Tibial artery (tissue), 4 donors: ENCODE data around the gene PMPCB.

Experiments used
- DNase-seq, 2 donors: peaks; one replicate each; pipeline ENCODE4 v3.0.0-alpha.2; 2019
- H3K27ac ChIP-seq, 2 donors: fragments of 200-600 bp; sonication (generic) in 1 of 2; 1 replicate in 1 of 2; 2 replicates in 1 of 2; pipeline ENCODE4 v1.5.1; 2018 to 2019; ENCODE audit warnings: mild to moderate bottlenecking in 1 of 2
- H3K27me3 ChIP-seq, 2 donors: fragments of 200-600 bp; sonication (generic) in 1 of 2; one replicate each; pipeline versions ENCODE4 v1.5.1 to v1.6.0; 2016 to 2019
- H3K36me3 ChIP-seq, 3 donors: fragments of 200-600 bp; sonication (generic) in 2 of 3; one replicate each; pipeline ENCODE4 v1.5.1; 2016 to 2019; ENCODE audit warnings: mild to moderate bottlenecking in 2 of 3
- H3K4me1 ChIP-seq, 4 donors: fragments of 200-600 bp; sonication (generic) in 2 of 4; 1 replicate in 3 of 4; 2 replicates in 1 of 4; pipeline ENCODE4 v1.5.1; 2016 to 2019
- H3K4me3 ChIP-seq, 2 donors: fragments of 200-600 bp; sonication (generic) in 1 of 2; 1 replicate in 1 of 2; 2 replicates in 1 of 2; pipeline ENCODE4 v1.5.1; 2018 to 2019; ENCODE audit warnings: mild to moderate bottlenecking in 2 of 2
- H3K9me3 ChIP-seq, 3 donors: fragments of 200-600 bp; sonication (generic) in 1 of 3; one replicate each; pipeline ENCODE4 v1.5.1; 2016 to 2019
- CTCF ChIP-seq, 2 experiments: fragments of 200-600 bp in 1 of 2; fragments of 450-650 bp in 1 of 2; IDR thresholded peaks; one replicate each; pipeline ENCODE4 v1.5.1; 2017 to 2019; ENCODE audit warnings: antibody characterized with exemption in 2 of 2, mild to moderate bottlenecking in 1 of 2, moderate library complexity in 1 of 2
- intact Hi-C: fragments of 100-400 bp; cut with DNase I; formaldehyde crosslinking; loops from one replicate; pipeline ENCODE4 v1.15.0; 2023; ENCODE audit warnings: low total_unique reads

The PMPCB gene

GRCh38 chr7:103344453-103345149 is 47.4 kb downstream of the PMPCB start, which contains the start of gene DNAJC2:
Gene DNAJC2, minus strand, starts transcription at chr7:103344767. Its CDS starts 145 bp downstream, at chr7:103344622.
- Histone ChIP-seq H3K27me3 (no peaks in the 10 kb centered on the region), H3K9me3 (no peaks in the 10 kb centered on the region), H3K27ac (peak within 1 kb of the TSS; percentile 88 to 89), H3K4me3 (peak within 1 kb of the TSS; percentile 91 to 98), H3K4me1 (peaks cover 0 to 43% (median 37%) of the 10 kb centered on the region in 4 donors), H3K36me3 (peaks cover 8 to 21% (median 16%) of the 10 kb centered on the region in 3 donors)
- TF ChIP-seq CTCF (IDR thresholded peaks at IDR 0.05) = no peak
- intact Hi-C loops = loop anchor here (5.0 kb wide), 1 partner anchor 267 kb away; the partner anchor contains the start of gene ARMC10
- DNase-seq = peak; percentile 87 to 91

- intact Hi-C loops = no loop called here
- peaks cover 0 to 6% (median 6%) of the 10 kb centered on the region in 3 donors for H3K36me3 ChIP-seq
- no peak for DNase-seq
- no peak overlapping the region for H3K27ac ChIP-seq
- no peaks in the 10 kb centered on the region for H3K9me3 ChIP-seq
- H3K4me3 ChIP-seq = no peak overlapping the region
- H3K27me3 ChIP-seq = no peaks in the 10 kb centered on the region
- peaks cover 0 to 61% (median 49%) of the 10 kb centered on the region in 4 donors for H3K4me1 ChIP-seq
- TF ChIP-seq CTCF (IDR thresholded peaks at IDR 0.05) = no peak
Observed at GRCh38 chr7:103346396-103346795, 49.2 kb downstream of the PMPCB start.

- H3K27me3 ChIP-seq = no peaks in the 10 kb centered on the region
- peak within 1 kb of the TSS; percentile 93 to 94 for H3K27ac ChIP-seq
- peak within 1 kb of the TSS; percentile 83 to 96 for H3K4me3 ChIP-seq
- intact Hi-C loops = no loop called here
- DNase-seq = peak; percentile 81 to 87
- H3K4me1 ChIP-seq = peaks cover 0 to 63% (median 50%) of the 10 kb centered on the region in 4 donors
- no peaks in the 10 kb centered on the region for H3K9me3 ChIP-seq
- peaks cover 0 to 11% (median 4%) of the 10 kb centered on the region in 3 donors for H3K36me3 ChIP-seq
- no peak for TF ChIP-seq CTCF (IDR thresholded peaks at IDR 0.05)
Observed at GRCh38 chr7:103347507-103348267, 50.5 kb downstream of the PMPCB start, which contains the start of gene PSMC2. Gene PSMC2, plus strand, starts transcription at chr7:103347643. Its CDS starts 69 bp downstream, at chr7:103347712.

GRCh38 chr7:103348452-103348851 is 51.2 kb downstream of the PMPCB start:
- Histone ChIP-seq H3K36me3 (peaks cover 0 to 17% (median 11%) of the 10 kb centered on the region in 3 donors), H3K27ac (peak overlapping the region; percentile 93 to 94), H3K4me1 (peaks cover 0 to 56% (median 43%) of the 10 kb centered on the region in 4 donors), H3K27me3 (no peaks in the 10 kb centered on the region), H3K9me3 (no peaks in the 10 kb centered on the region), H3K4me3 (peak overlapping the region; percentile 83 to 96)
- no peak for DNase-seq
- no peak for TF ChIP-seq CTCF (IDR thresholded peaks at IDR 0.05)
- intact Hi-C loops = no loop called here

GRCh38 chr7:103348959-103349358 is 51.7 kb downstream of the PMPCB start:
- Histone ChIP-seq H3K36me3 (peaks cover under 1 to 19% (median 11%) of the 10 kb centered on the region in 3 donors), H3K9me3 (no peaks in the 10 kb centered on the region), H3K4me3 (peak overlapping the region; percentile 83 to 96), H3K27me3 (no peaks in the 10 kb centered on the region), H3K4me1 (peaks cover 0 to 51% (median 40%) of the 10 kb centered on the region in 4 donors), H3K27ac (no peak overlapping the region)
- TF ChIP-seq CTCF (IDR thresholded peaks at IDR 0.05) = no peak
- no peak for DNase-seq
- intact Hi-C loops = no loop called here
